ENCODE results near the gene GSTO1.

DNA sequence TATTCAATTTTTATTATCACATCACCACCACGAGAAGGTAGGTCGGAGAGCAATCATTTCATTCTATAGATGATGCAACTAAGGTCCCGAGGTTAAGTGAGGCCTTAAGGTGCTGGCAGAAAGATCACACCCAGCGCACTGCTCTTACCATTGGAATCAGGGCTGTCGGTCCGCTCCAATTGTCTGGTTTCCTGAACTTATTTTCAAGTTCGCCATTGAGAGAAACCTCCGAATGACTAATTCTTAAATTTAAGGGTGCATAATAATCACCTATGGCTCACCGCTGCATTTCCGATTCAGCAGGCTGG lies 13.7 kb downstream of the GSTO1 start:
- TF ChIP-seq, protein P1, sequence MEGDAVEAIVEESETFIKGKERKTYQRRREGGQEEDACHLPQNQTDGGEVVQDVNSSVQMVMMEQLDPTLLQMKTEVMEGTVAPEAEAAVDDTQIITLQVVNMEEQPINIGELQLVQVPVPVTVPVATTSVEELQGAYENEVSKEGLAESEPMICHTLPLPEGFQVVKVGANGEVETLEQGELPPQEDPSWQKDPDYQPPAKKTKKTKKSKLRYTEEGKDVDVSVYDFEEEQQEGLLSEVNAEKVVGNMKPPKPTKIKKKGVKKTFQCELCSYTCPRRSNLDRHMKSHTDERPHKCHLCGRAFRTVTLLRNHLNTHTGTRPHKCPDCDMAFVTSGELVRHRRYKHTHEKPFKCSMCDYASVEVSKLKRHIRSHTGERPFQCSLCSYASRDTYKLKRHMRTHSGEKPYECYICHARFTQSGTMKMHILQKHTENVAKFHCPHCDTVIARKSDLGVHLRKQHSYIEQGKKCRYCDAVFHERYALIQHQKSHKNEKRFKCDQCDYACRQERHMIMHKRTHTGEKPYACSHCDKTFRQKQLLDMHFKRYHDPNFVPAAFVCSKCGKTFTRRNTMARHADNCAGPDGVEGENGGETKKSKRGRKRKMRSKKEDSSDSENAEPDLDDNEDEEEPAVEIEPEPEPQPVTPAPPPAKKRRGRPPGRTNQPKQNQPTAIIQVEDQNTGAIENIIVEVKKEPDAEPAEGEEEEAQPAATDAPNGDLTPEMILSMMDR (IDR thresholded peaks at IDR 0.05) = no peak
- TF ChIP-seq POLR2A (IDR thresholded peaks at IDR 0.05) = no peak
